Activated gamma-delta T cell treated with Interleukin-2 at 50 U/mL for 16 hours (primary cell): ENCODE results near the gene ADAM11.
A peak's percentile ranks its signal among the peaks of the same experiment; 100 is the strongest.

Experiments
- DNase-seq: peaks from one replicate; pipeline ENCODE4 v3.0.0-alpha.2; 2020

ADAM11 gene

DNA sequence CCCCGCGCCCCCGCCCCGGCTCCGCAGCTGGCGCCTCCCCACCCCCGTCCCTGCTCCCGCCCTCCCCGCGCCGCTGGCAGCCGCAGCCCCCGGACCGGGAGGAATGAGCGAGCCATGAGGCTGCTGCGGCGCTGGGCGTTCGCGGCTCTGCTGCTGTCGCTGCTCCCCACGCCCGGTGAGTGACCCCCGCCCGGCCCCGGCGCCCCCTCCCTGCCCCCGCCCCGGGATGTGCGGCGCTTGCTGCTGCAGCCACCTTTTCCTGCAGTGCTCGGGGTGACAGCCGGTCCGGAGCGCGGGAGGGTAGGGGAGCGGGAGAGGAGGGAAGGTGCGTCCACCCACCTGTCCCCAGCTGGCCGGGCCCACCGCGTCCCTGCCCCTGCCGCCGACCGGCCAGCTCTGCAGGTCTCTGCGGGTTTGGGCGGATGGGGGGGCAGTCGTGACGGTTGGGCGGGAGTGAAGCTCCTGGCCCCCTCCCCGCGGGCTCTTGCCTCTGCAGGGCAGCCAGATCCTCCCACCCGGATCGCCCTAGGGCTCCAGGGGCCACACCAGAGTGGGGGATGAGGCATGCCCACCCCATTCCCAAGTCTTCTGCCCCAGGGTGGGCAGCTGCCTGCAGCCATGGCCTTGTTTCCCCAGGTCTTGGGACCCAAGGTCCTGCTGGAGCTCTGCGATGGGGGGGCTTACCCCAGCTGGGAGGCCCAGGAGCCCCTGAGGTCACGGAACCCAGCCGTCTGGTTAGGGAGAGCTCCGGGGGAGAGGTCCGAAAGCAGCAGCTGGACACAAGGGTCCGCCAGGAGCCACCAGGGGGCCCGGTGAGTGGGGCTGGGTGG is 513 bp downstream of the ADAM11 start:
- DNase-seq, result no peak

DNA sequence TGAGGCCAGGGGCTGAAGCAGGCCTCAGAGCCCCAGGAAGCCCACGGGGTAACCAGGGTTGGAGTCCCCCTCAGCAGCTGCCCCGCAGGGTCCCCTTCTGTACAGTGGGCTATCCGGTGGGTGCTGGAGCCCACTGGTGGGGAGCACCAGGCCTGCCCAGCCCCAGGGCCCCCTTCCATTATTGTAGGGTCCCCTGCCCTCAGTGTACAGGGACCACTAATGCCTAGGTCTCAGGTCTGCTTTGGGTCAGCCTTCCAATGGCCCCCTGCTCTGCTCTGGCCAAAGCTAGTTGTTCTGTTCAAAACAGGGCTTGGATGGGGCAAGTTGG is 1.1 kb downstream of the ADAM11 start:
- DNase-seq, result no peak

DNA sequence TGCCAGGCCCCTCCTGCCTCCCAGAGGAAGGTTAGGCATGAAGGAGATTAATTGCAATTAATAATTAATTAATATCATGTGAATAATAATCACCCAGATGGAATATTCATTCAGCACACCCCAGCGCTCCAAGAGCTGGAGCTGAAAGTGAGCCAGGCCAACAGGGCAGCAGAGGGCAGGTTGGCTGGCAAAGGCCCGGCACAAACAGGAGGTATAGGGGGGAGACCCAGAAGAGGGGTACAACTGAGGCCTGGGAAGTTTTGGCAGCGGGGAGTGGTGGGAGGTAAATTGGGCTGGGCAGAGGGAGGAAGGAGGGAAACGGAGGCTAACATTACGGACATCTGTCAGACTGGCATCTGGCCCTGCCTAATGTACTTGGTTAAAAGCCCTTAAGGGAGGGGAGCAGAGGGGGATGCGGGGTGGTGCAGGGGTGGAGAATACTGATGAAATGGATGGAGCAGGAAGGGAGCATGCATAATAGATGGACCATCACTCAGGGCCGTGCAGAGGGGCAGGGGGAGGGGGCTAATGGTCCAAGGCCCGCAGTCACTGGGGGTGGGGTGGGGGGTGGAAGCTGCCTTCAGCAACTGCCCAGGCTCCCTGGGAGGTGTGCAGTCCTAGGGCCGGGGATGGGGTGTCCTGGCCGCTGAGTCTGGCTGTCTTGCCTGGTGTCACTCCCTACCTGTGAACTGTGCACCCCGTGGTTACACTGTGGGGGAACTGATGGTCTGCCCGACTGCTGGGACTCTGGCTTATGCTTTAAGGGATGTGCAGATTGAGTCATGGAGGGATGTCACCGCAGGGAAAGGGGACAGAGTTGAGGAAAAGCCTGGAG is 1.9 kb downstream of the ADAM11 start:
- no peak for DNase-seq

DNA sequence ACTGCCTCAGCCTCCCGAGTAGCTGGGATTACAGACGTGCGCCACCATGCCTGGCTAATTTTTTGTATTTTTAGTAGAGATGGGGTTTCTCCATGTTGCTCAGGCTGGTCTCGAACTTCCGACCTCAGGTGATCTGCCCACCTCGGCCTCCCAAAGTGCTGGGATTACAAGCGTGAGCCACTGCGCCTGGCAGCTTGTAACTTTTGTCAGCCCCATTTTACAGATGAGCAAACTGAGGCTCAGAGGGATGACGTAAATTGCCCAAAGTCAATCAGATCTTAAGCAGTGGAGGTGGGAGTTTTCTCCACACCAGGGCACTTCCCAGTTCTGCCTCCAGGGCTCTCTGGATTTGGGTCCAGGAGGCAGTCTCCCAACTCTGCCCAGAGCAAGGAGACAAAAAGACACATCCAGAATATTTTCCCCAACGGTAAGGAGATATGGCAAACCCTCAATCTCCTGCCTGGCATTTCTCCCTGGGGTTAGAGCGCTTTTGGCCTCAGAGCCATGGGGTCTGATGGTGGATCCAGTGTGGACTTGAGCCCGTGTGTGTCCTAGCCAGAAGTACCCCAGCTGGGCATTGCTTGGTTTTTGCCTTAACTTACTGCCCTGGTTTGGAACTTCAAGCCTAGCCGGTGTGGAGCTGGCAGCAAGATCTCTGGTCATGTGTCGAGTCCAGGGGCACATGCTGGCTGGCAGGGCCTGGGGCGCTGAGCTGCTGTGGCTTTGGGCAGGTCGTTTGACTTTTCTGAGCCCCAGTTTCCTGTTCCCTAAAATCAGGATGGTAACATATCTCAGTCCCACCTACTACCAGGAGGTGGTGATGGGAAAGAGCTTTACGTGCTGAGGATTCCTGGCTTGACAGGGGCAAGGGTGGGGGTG is 3.4 kb downstream of the ADAM11 start:
- DNase-seq, result no peak

DNA sequence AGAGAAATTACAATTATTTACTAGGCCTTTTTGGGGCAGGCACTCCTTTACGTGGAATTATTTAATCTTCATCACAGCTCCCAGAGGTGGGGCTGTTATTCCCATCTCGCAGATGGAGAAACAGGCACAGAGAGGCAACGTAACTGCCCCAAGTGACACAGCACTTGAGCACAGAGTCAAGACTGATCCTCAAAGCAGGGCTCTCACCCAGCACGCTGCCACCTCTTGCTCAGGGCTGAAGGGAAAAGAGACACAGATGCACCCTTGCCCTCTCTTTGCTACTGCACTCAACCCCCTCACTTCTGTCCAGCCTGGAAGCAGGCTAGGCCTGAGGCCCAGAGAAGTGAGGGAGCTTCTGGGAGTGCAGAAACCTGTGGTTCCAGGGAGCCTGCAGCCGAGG is 4.4 kb downstream of the ADAM11 start:
- DNase-seq, result no peak

DNA sequence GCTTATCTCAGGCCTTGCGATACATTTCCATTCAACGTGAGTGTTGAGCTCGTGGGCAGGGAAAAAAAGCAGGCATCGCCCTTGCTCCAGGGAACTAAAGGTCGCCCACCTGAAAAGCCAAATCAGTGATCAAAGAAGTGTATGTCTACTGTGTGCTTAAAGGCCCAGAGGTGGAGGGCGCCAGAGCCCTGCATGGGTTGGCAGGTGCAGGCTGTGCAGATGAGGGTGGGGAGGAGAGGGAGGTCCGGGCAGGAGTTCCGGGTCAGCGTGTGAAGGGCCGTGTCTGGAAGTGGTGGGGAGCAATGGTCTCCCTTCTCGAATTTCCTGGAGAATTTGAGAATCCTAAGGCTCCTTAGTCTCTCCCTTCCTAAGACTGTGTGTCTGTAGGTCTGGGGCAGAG is 7.2 kb downstream of the ADAM11 start:
- no peak for DNase-seq

DNA sequence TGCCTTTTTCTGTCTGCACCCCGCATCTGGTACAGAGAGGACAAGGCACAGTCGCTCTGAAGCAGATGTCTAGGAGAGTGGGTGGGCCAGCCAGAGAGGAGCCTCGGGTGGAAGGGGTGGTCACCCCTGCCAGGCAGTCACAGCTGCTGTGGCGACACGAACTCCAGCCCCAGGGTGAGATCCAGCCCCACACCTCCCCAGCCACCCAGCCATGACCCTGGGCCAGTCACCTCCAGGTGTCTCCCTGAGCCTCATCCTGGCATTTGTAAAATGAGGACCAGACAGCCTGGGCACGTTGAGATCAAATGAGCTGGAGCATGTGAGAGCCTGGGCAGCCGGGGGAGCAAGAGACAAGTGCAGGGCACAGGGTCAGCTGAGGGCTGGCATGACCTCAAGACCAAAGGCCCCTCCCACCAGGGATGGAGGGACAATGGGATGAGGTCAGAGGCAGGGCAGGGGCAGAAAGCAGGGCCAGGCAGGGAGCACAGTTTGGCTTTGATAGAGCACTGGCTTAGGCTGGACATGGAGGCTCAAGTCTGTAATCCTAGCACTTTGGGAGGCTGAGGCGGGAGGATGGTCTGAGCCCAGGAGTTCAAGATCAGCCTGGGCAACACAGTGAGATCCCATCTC is 7.7 kb downstream of the ADAM11 start:
- DNase-seq, result no peak

DNA sequence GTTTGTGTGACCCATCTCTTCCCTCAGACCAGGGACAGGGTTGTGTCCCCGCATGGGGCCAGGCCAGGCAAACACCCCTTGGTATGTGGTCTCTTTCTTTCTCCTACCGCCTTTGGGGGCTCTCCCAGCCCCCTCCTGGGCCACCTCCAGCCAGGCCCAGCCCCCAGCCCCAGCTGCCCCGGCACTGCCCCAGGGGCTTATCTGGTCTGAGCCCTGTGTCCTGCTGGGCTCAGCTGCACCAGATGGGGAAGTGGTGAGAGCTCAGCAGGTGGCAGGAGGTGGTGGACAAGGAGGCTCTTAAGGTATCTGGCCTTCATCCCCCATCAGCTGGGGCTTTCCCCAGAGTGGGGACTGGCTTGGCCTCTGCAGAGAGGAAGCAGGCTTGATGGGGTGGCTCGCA is 8.7 kb downstream of the ADAM11 start:
- DNase-seq, result no peak

DNA sequence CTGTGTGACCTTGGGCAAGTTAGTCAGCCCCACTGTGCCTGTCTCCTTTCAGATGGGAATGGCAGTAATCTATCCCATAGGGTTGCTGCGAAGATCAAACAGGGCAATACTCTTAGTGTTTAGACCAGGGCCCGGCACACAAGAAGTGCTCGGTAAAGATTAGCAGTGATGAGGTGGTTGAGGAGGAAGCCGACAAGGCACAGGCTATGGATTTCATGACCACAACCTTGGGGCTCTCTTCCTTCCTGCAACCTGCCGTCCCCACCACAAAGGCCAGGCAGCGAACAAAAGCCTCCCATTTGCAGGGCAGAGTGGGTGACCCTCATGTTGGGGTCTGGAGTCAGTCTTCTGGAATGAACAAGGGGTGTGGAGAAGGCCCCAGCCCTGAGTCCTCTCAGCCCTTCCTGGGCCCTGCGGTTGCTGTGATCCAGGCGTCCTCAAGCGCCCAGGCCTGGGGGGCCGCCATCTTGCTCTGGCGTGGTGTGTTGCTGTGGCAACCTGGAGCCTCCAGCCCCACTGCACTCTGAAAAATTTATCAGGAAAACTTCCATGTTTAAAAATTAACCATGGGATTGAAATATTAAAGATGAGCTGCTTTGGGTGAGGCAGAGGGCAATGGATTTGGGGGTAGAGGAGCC is 9.8 kb downstream of the ADAM11 start:
- no peak for DNase-seq

DNA sequence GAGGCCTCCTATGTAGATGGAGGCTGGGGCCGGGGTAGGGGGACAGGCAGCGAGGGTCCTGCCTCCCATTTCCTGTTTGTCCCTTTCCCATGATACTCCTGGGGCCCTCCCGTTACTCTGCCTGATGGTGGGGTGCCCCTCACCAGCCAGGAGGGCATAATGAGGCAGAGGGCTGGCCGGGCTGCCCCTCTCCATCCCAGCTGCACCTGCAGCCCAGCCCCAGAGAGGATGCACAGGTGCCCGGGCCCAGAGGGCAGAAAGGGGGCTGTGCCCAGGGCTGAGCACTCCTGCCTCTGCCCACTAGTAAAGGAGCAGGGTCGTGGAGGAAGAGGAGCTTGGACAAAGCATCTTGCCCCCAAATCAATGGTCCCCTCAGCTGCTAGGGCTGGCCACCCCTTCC is 10.4 kb downstream of the ADAM11 start:
- DNase-seq, result no peak

DNA sequence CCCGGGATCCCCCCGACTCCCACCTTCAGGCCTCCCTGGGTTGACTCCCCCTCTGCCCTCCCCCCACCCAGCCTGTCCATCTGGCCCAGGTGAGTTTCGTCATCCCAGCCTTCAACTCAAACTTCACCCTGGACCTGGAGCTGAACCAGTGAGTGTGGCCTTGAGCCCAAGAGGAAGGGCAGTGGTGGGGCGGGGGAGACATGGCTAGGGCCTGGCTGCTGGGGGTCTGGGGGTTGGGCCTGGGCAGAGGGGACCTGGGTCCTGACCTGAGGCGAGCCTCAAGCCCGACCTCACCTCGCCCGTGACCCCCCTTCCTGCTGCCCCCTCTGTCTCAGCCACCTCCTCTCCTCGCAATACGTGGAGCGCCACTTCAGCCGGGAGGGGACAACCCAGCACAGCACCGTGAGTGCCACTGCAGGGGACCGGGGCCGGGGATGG is 10.9 kb downstream of the ADAM11 start:
- no peak for DNase-seq

DNA sequence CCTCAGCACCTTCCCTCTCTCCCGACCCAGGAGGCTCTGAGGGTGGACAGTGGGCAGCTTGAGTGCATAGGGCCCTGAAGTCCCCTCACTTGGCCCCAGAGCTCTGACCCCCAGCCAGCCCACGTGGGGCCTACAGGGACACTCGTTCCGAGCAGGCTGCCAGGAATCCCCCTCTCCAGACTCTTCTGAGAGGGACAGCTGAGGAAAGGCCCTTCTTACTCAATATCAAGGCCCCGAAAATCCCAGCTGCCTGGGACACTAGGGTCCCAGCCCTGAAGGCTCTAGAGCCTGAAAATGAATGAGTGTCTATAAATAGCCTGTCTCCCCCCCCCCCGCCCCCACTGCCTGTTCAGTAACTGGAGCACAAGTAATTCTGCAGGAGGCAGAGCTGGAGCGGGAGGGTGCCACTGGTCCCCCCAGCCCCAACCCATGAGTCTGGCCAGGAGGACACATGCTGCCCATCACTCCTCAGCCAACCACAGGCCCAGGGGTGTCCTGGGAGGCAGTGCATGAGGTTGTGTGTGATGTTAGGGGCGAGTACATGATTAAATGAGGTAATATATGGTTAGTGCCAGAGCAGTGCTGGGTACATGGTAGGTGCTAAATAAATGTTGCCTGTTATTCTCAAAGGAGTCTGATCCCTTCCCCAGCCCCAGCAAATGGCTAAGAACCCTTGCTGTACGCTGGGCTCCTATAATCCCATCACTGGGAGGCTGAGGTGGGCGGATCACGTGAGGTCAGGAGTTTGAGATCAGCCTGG is 11.6 kb downstream of the ADAM11 start:
- no peak for DNase-seq

DNA sequence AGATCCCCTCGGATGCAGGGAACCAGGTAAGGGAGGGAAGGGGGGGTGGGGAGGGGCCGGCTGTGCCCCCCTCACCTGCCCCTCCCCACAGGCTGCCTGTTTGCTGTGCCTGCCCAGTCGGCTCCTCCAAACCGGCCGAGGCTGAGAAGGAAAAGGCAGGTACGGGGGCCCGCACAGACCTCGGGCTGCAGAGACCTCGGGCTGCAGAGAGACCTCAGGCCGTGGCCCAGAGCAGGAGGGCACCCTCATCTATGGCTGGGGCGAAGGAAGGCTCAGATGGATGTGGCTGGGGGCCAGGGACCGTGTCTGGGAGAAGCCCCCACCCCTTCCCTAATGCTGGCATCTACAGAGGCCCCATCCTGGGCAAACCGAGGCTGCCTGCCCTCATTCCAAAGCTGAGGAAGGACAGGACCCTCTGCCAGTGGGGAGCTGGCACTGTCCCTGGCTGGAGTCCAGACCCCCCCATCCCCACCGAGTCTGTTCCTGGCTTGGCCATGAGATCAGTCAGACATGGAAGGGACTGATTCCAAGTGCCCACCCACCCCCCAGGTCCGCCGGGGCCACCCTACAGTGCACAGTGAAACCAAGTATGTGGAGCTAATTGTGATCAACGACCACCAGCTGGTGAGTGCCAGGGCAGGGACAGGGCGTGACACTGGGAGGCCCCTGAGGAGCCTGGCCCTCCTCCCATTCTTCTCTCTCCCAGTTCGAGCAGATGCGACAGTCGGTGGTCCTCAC is 13.7 kb downstream of the ADAM11 start:
- no peak for DNase-seq

DNA sequence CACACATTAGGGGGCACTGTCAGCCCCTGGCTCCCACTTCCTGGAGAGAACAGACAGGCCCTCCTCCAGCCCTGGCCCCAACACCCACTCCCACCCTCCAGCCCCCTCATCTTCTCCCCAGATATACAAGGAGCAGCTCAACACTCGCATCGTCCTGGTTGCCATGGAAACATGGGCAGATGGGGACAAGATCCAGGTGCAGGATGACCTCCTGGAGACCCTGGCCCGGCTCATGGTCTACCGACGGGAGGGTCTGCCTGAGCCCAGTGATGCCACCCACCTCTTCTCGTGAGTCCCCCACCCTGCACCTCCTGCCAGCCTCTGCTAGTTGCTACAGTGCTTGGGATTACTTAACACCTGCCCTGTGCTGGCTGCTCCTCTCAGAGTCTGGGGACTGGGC is 14.4 kb downstream of the ADAM11 start:
- DNase-seq, result no peak

DNA sequence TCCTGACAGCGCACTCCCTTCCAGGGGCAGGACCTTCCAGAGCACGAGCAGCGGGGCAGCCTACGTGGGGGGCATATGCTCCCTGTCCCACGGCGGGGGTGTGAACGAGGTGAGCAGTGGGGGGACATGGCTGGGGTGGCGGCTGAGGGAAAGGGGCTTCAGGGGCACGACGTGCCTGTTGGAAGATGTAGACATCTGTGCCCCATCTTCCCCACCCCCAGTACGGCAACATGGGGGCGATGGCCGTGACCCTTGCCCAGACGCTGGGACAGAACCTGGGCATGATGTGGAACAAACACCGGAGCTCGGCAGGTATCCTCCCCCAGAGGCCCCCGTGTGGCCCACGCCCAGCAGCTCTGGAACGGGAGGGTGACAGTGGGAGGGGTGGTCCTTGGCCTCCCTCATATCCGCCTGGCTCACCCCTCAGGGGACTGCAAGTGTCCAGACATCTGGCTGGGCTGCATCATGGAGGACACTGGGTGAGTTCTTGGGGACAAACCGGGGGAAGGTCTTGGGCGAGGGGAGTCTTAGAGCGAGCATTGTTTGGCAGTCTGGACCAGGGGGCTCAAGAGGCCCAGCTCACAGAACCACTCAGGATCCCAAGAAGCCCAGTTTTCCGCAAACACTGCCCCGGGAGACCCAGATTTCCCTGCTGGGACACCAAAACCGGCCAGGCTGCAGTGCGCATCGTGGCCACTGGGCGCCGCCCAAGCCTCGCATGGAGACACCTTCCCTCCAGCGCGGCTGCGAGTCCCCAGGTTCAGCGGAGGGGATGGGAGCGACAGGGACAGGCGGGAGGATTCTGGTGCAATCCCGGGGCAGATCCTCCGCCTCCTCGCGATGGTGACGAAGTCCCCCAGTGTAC is 15.7 kb downstream of the ADAM11 start:
- peak; percentile 88 for DNase-seq

DNA sequence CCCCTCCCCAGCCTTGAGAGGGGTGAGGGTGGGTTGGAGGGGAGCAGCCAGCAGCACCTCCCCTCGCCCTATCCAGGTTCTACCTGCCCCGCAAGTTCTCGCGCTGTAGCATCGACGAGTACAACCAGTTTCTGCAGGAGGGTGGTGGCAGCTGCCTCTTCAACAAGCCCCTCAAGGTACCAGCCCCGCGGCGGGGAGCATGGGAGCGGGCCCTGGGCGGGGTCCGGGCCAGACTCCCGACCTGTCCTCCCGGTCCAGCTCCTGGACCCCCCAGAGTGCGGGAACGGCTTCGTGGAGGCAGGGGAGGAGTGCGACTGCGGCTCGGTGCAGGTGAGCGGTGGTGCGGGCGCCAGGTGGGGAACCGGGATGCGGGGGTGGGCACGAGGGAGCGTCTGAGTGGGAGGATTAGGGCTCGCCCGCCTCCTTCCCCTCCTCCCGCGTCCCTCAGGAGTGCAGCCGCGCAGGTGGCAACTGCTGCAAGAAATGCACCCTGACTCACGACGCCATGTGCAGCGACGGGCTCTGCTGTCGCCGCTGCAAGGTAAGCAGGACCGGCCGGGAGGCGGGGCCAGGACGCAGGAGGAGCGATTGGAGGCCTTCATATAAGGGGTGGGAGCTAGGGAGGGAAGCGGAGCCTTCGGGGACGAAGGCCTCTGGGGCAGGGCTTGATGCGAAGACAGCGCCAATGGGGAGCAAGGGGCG is 16.5 kb downstream of the ADAM11 start:
- DNase-seq, result peak; percentile 98

DNA sequence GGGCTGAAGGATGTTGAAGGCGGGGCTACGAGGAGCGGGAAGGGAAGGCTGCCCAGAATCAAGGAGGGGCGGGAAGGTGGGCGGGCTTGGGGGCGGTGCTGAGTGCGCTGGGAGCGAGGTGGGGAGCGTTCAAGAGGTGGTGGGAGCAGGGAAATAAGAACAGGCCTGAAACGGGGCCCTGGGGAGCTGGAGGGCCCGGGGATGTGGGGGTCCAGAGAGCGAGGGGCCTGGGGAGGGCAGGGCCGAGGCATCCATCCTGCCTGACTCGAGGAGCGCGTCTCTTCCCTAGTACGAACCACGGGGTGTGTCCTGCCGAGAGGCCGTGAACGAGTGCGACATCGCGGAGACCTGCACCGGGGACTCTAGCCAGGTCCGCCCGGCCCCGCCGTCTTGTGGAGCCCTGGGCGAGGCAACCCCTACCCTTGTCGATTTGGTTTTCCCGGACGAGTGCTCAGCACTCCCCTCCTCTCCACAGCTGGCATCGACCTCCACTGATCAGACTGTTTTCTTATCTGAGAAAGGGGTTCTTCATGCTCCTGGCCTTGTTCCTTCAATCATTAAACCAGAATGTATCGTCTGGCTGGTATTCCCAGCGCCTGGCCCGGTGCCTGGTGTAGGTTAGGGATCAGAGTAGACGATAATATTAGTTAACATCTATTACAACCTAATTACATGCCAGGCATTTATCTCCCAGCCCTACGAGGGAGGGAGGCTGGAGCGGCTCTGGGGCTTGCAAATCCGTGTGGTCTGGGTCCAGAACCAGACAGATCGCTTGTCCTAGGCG is 17.2 kb downstream of the ADAM11 start:
- DNase-seq, result no peak
